A673 (cell line): ENCODE measurements around the gene KRT15. TPM values are rescaled to one million over a fixed set of nuclear protein-coding genes. Genes with fewer than 3 reads are reported as not detected.

Experiments used
- BruUV-seq: library from RNA; stranded (reverse); fragments of 400-500 nt; replicated peaks from 2 replicates; lab custom pipeline; 2021; lab: Mats Ljungman, UMichigan
- CTCF ChIA-PET: fragments of 300-600 bp; sonication (Branson Sonifier 250); formaldehyde crosslinking; loops from one replicate; lab custom pipeline; 2022; ENCODE audit warnings: antibody characterized with exemption; lab: Charles Lee
- POLR2A ChIA-PET: fragments of 300-600 bp; sonication (Branson Sonifier 250); formaldehyde crosslinking; loops from one replicate; lab custom pipeline; 2022; ENCODE audit warnings: antibody characterized with exemption; ENCODE audit not compliant: low non-redundant PET; lab: Charles Lee
- DNase-seq: peaks from one replicate; pipeline ENCODE4 v3.0.0-alpha.2; 2015; ENCODE audit warnings: low spot score
- H3K27ac ChIP-seq: fragments of 200-600 bp; sonication (generic); 2 replicates; pipeline ENCODE4 v1.5.1; 2016; ENCODE audit warnings: mixed run types, low read depth, mild to moderate bottlenecking, mixed read lengths, antibody characterized with exemption, low read length; ENCODE audit not compliant: poor library complexity, severe bottlenecking
- H3K27me3 ChIP-seq: fragments of 200-600 bp; sonication (generic); replicated peaks from 2 replicates; pipeline ENCODE4 v1.6.1; 2017; ENCODE audit warnings: mixed run types, low read depth, mild to moderate bottlenecking, mixed read lengths, antibody characterized with exemption, low read length; ENCODE audit not compliant: insufficient read depth, poor library complexity
- H3K36me3 ChIP-seq: fragments of 200-600 bp; sonication (generic); 2 replicates; pipeline ENCODE4 v1.6.1; 2016; ENCODE audit warnings: mixed run types, mild to moderate bottlenecking, mixed read lengths, antibody characterized with exemption, low read length; ENCODE audit not compliant: insufficient read depth, poor library complexity, severe bottlenecking
- H3K4me1 ChIP-seq: fragments of 200-600 bp; sonication (generic); 2 replicates; pipeline ENCODE4 v1.6.1; 2017; ENCODE audit warnings: mixed run types, mild to moderate bottlenecking, mixed read lengths, antibody characterized with exemption, low read length; ENCODE audit not compliant: insufficient read depth, poor library complexity, severe bottlenecking
- H3K4me3 ChIP-seq: fragments of 200-600 bp; sonication (generic); 2 replicates; pipeline ENCODE4 v1.5.1; 2016; ENCODE audit warnings: low read depth, mixed run types, mild to moderate bottlenecking, mixed read lengths, low read length; ENCODE audit not compliant: poor library complexity, severe bottlenecking
- H3K9me3 ChIP-seq: fragments of 200-600 bp; sonication (generic); 2 replicates; pipeline ENCODE4 v1.6.1; 2016; ENCODE audit warnings: mixed run types, low read depth, mild to moderate bottlenecking, mixed read lengths, antibody characterized with exemption, low read length; ENCODE audit not compliant: poor library complexity, severe bottlenecking
- EZH2 ChIP-seq: fragments of 200-600 bp; sonication (generic); IDR thresholded peaks from 2 replicates; pipeline ENCODE4 v1.6.1; 2017; ENCODE audit warnings: borderline replicate concordance, low read depth, mild to moderate bottlenecking, mixed read lengths, antibody characterized with exemption, low read length; ENCODE audit not compliant: poor library complexity, severe bottlenecking
- intact Hi-C: fragments of 100-400 bp; cut with micrococcal nuclease; formaldehyde crosslinking; loops from one replicate; pipeline ENCODE4 v1.10.0; 2022; ENCODE audit not compliant: unreplicated experiment
- total RNA-seq: library from RNA; stranded (reverse); gene quantifications from 2 replicates; pipeline ENCODE4 v1.2.3, GENCODE V29; 2021
- TF ChIP-seq, protein P1 (sequence below): fragments of 300-800, 200-600 bp; sonication (generic); conservative IDR thresholded peaks from 2 replicates; pipeline ENCODE4 v1.5.1; 2017; ENCODE audit warnings: low read depth, mild to moderate bottlenecking, antibody characterized with exemption, low read length, moderate library complexity, mixed read lengths

KRT15 gene
- total RNA-seq, 1 experiment from 2014 or later: not detected

DNA sequence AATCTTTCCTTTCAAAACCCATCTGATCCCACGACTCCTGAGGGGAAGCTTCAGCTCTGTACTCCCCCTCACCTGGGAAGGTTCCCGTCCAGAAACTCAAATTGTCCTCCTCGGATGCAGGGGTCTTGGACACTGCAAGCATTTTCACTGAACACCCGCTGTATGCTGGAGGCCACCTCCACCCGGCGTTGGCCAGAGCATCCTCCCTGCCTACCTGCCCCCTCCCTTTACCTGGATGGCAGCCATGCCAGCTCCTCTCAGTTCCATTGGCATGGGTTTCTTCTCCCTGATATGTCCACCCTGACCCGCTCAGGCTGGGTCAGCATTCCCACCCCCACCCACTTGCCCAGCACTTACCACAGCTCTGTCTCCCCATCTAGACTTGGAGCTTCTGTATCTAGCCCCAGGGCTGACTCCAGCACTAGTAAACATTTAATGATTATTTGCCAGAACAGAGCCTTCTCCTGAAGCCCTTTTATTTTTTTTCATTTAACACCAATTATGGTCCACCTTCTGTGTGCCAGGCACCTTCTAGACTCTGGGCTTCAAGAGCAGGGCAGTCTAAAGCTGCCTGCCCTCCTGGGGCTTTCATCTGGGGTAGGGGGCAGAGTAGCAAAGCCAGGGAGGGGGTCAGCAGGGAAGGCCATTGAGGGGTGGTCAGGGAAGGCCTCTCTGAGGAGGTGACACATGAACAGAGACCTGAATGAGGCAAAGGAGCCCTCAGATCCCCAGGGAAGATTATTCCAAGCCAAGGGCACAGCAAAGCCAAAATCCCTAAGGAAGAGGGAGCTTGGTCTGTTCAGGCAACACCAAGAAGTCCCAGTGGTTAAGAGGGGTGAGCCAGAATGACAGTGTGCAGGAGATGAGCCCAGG is 18.3 kb upstream of the KRT15 start:
- Histone ChIP-seq H3K27me3 (no peaks in the 10 kb centered on the region), H3K9me3 (no peaks in the 10 kb centered on the region), H3K36me3 (no peaks in the 10 kb centered on the region), H3K27ac (no peak overlapping the region), H3K4me3 (no peak overlapping the region), H3K4me1 (no peaks in the 10 kb centered on the region)
- DNase-seq: no peak
- intact Hi-C loops: no loop called here
- TF ChIP-seq, protein P1, sequence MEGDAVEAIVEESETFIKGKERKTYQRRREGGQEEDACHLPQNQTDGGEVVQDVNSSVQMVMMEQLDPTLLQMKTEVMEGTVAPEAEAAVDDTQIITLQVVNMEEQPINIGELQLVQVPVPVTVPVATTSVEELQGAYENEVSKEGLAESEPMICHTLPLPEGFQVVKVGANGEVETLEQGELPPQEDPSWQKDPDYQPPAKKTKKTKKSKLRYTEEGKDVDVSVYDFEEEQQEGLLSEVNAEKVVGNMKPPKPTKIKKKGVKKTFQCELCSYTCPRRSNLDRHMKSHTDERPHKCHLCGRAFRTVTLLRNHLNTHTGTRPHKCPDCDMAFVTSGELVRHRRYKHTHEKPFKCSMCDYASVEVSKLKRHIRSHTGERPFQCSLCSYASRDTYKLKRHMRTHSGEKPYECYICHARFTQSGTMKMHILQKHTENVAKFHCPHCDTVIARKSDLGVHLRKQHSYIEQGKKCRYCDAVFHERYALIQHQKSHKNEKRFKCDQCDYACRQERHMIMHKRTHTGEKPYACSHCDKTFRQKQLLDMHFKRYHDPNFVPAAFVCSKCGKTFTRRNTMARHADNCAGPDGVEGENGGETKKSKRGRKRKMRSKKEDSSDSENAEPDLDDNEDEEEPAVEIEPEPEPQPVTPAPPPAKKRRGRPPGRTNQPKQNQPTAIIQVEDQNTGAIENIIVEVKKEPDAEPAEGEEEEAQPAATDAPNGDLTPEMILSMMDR: no peak
- TF ChIP-seq EZH2: no peak
- POLR2A ChIA-PET: no interaction called here
- CTCF ChIA-PET: no interaction called here
- no TSS peak for BruUV-seq

DNA sequence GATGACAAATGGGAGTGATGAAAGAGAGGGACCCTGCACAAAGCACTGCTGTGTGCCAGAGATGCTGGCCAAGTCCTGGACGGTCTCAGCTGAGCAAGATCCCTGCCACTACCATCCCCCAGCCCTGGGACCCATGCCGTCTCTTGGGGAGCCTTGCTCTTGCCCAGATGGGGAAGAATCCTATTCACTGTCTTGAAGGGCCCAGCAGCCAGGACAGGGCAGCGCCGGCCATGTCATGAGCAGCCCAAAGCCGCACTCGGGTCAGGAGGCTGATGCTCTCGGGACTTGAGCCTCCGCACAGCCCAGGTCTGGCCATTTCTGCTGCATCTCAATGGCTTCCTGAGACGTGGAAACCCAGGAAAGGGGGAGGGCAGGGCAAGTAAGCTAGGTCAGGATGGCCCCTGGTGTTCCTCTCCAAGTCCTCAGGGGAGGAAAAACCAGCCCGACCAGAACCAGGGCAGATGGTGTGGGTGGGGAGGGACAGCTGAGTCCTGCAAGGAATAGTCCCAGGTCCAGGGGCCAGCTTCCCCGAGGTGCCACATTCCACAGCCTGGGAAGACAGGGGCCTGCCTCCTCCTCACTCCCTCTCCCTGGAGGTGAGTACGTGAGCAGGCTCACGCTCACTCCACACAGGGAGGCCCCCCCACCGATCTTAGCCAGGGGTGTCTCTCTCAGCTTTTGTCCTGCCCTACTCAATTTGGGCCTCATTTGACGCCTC is 17.2 kb upstream of the KRT15 start:
- DNase-seq: no peak
- no TSS peak for BruUV-seq
- ChIA-PET CTCF (no interaction called here), POLR2A (no interaction called here)
- no peak overlapping the region for H3K4me3 ChIP-seq
- no peaks in the 10 kb centered on the region for H3K36me3 ChIP-seq
- H3K27me3 ChIP-seq: no peaks in the 10 kb centered on the region
- H3K4me1 ChIP-seq: no peaks in the 10 kb centered on the region
- H3K27ac ChIP-seq: no peak overlapping the region
- TF ChIP-seq, protein P1: no peak
- TF ChIP-seq EZH2: no peak
- intact Hi-C loops: no loop called here
- no peaks in the 10 kb centered on the region for H3K9me3 ChIP-seq

DNA sequence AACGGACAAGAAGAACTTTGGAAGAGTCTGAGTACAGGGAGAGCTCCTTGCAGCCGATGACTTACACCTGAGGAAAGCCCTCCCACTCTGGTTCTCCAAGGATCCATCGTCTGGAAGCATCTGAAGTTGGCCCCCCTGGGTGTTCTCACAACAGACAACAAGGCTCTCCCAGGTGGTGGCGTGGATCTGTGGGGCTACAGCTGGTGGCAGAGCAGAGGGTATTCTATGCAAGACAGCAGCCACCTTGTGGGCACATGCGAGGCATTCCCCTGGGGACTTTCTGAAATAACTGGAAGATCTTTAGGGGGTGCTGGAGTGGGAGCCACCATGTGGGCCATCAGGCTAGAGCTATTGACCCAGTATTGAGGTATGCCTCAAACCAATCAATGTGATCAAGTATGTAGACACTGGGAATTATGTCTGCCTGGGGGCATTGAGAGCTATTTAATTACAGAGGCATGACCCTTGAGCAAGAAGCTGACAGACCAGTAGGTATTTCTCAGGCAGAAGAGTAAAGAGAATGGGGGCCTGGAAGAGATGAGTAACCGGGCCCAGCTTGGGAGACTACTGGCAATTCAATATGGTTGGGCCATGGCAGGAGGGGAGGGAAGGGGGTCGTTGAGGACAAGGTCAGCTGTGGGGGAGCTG is 16.3 kb upstream of the KRT15 start:
- intact Hi-C loops: no loop called here
- Histone ChIP-seq H3K4me3 (no peak overlapping the region), H3K27ac (no peak overlapping the region), H3K4me1 (no peaks in the 10 kb centered on the region), H3K36me3 (no peaks in the 10 kb centered on the region), H3K27me3 (no peaks in the 10 kb centered on the region), H3K9me3 (no peaks in the 10 kb centered on the region)
- BruUV-seq: no TSS peak
- TF ChIP-seq, protein P1: no peak
- no peak for TF ChIP-seq EZH2
- DNase-seq: peak; percentile 7
- CTCF ChIA-PET: interaction anchor here (0.9 kb wide), 1 partner anchor 678 kb away, joined by 3 read pairs; no protein-coding TSS in a partner anchor
- POLR2A ChIA-PET: no interaction called here
